Muscle of arm (tissue), 12 donors: ENCODE data around the gene FURIN. TPM values are rescaled to one million over a fixed set of nuclear protein-coding genes. Genes with fewer than 3 reads are reported as not detected.
"Not testable (repeated sequence)": the region's sequence is repeated elsewhere in the genome, so short reads cannot be mapped to it uniquely, and the experiment has no call there.

Source experiments
- DNase-seq: peaks from one replicate; pipeline ENCODE4 v3.0.0-alpha.2; 2013
- polyA plus RNA-seq, 12 donors: library from polyadenylated mRNA; unstranded; fragments of 120-200 nt; gene quantifications; one replicate each; pipeline ENCODE4 v1.2.1, GENCODE V29; 2013; ENCODE audit not compliant: insufficient read length in 12 of 12

Gene FURIN
- polyA plus RNA-seq, 12 donors = 21.5 to 53.8 (median 27.9) TPM; not detected in 1

DNA sequence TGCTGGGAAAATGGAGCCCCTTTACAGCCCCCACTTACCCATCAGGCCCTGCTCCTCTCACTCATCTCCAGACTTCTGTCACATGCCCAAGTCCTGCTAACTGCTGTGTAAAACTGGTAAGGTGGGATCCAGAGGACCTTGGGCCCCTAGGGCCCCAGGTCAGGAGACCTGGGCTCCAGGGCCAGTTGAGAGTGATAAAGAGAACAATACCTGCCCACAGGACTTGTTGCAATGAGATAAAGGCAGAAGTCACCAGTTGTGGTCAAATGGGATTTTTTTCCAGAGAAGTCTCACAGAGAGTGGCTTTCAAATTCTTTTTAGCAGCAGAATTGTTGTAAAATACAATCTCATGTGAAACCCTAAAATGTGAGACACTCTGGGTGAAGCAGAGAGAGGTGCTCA, 753 bp downstream of the FURIN start:
- DNase-seq = no peak

DNA sequence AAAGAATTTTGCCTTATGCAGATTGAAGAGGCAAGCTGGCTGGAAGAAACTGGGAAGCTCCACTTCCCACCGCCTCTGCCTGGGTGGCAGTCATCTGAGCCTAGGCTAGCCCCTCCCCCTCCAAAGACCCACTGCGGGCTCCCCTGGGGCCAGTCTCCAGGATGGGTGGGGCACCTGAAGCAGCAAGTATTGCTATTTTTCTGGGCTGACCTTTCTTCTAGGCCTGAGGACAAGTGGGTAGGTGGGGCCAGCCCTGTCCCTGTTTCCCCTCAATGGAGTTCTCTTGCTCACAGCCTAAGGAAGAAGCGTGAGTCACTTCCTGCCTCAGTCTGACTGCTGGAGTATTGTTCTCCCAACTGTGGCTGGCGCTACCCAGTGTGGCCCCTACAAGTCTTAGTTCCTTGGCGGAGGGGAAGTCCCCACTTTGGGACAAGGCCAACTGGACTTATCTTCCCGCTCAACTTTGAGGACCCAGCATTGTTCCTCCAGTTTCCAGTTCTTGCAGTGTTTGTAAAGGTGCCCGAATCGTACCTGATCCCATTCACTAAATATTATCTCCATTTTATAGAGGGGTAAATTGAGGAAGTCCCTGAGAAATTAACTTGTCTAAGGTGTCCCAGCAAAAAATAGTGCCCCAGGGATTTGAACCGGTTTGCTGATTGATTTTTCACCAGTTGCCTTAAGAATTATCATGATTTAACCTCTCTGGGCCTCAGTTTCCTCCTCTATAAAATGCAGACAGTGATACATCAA, 1.4 kb downstream of the FURIN start:
- no peak for DNase-seq

GRCh38 chr15:90870354-90871138, 2.2 kb downstream of the FURIN start:
- no peak for DNase-seq

DNA sequence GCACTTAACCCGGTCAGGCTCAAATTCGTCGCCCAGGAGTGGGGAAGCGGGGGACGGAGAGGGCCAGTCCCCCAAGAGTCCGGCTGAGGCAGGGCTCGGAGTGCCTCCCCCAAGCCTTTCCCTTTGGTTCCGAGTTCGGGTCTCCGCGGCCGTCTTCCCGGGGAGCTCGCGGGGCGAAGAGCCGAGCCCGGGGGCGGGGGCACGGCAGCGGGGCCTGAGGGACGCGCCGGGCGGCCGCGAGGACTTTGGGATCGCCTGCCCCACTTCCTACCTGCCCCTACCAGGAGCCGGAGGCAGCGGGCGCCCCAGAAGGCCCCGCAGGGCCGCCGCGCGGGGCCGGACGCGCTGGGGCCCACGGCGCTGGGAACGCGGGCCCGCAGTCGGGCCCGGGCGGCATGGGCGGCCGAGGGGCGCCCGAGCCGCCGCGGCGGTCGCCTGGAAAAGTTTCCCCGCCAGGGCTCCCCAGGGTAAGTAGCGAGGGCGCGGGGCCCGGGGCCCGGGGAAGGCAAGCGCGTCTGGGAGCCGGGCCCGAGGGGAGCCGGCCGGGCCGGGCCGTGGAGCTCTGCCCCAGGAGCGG, 2.8 kb downstream of the FURIN start:
- peak; percentile 43 for DNase-seq

DNA sequence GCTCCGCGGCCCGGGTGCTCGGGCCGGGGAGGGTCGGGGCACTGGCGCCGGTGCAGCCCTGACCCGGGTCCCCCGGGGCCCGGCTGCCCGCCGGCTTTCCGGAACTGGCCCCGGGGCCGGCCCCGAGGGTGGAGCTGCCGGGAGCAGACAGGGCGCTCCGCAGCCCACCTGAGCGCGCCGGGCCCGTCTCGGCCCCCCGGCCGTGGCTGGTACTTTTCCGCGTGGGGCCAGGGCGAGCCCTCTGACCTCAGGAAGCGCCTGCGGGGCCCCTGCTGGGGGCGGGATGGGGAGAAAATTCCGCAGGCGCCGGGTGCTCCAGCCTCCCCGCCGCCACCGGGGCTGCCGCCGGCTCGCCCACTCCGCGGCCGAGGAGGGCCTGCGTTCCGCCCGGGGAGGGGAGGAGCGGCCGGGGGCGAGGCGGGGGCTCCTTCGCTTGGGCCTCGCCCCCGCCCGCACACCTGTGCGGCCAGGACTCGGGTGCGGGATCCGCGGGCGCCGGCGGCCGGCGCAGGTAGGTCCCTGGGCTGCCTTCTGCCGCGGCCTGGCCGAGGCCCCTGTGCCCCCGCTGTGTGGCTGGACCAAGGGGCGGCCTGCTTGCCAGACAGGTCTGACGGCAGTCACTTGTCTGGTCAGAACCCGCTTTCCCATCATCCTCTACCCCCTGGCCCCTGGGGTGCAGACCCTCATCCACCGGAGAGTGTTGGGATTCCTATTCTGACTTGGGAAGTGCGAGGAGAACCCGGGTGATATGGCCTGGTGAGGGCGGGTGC, 3.5 kb downstream of the FURIN start:
- no peak for DNase-seq

DNA sequence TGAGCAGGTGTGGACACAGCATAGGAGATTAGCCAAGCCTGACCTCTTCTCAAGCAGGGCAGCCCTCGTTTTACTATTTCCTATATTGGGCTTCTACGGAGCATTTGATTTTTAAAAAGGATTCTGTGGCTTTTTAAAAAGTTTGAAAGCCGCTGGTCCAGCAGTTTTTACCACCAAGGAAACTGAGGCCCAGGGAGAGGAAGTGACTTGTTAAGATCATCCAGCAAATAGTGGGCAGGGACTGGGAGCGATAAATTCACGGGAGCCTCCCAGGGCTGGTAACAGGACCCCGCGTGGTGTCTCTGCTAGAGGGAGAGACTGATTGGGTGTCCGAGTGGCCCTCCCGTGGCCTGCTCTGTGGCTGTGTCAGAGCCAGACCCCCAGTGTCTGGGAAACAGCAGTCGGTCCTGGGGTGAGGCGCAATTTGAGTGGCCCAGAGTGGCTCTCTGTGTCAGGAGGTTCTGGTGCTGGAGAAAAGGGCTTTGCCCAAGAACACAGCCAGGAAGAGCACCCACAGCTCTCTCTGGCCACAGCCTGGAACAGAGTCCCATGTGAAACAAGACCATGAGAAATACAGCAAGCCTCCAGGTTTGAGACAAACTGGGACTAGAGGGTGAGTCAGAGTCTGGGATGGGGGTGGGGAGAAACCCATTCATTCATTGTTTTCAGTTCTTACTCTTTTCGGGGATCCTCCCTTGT, 4.2 kb downstream of the FURIN start:
- no peak for DNase-seq

- no peak for DNase-seq
Observed at GRCh38 chr15:90873488-90873997, 5.2 kb downstream of the FURIN start.

- no peak for DNase-seq
Observed at GRCh38 chr15:90873998-90874605, 5.7 kb downstream of the FURIN start.

GRCh38 chr15:90874986-90875385, 6.6 kb downstream of the FURIN start:
- not testable (repeated sequence) for DNase-seq

DNA sequence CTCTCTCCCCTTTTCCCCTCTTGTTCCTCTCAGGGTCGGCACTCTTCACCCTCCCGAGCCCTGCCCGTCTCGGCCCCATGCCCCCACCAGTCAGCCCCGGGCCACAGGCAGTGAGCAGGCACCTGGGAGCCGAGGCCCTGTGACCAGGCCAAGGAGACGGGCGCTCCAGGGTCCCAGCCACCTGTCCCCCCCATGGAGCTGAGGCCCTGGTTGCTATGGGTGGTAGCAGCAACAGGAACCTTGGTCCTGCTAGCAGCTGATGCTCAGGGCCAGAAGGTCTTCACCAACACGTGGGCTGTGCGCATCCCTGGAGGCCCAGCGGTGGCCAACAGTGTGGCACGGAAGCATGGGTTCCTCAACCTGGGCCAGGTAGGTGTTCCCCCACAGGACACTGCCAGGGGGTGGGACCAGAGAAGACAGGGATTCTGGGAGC, 7.2 kb downstream of the FURIN start:
- no peak for DNase-seq

GRCh38 chr15:90876046-90876445, 7.7 kb downstream of the FURIN start:
- no peak for DNase-seq

DNA sequence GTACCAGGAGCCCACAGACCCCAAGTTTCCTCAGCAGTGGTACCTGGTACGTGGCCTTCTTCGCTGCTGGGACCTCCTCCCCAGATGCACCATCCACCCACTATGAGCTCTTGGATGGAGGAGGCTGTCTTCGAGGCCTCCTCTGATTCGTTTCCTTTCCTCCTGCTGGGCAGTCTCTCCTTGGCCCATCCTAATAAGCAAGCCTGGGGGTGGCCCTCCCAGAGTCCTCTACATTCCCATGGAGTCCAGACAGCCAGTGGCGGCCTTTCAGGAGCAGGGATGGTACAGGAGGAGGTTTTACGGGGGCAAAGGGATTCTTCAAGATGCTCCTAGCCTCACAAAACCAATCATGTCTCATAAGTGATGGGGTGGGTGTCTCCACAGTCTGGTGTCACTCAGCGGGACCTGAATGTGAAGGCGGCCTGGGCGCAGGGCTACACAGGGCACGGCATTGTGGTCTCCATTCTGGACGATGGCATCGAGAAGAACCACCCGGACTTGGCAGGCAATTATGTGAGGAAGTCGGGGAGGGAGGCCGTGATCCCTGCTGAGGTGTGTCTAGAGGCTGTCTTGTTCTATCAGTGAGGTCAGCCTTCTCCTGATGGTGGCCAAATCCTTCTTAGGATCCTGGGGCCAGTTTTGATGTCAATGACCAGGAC, 8.3 kb downstream of the FURIN start:
- DNase-seq = no peak

- no peak for DNase-seq
Observed at GRCh38 chr15:90877315-90877714, 8.9 kb downstream of the FURIN start.

- DNase-seq = no peak
Observed at GRCh38 chr15:90877996-90878395, 9.6 kb downstream of the FURIN start.

DNA sequence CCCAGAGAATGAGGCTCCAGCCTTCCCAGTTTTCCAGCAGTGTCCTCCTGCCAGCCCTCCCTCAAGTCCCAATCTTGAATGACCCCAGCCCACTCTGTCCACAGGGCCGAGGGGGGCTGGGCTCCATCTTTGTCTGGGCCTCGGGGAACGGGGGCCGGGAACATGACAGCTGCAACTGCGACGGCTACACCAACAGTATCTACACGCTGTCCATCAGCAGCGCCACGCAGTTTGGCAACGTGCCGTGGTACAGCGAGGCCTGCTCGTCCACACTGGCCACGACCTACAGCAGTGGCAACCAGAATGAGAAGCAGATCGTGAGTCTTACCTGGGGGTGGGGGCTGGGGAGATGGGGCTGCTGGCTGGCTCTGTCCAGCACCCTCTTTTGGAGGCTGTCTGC, 10.3 kb downstream of the FURIN start:
- DNase-seq = no peak

DNA sequence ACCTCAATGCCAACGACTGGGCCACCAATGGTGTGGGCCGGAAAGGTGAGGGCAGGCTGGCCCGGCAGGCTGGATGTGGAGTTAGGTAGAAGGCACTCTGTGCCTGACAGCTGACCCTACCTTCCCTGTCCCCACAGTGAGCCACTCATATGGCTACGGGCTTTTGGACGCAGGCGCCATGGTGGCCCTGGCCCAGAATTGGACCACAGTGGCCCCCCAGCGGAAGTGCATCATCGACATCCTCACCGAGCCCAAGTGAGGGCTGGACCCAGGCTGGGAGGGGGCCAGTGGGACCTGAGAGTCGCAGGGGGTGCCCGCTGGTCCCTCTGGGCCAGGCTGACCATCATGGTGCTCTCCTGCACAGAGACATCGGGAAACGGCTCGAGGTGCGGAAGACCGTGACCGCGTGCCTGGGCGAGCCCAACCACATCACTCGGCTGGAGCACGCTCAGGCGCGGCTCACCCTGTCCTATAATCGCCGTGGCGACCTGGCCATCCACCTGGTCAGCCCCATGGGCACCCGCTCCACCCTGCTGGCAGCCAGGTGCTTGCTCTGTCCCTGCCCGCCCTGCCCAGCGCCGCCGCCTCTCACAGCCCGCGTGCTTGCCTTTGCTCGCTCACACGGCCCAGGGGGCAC, 11.5 kb downstream of the FURIN start:
- no peak for DNase-seq

- DNase-seq = no peak
Observed at GRCh38 chr15:90880381-90881145, 12.2 kb downstream of the FURIN start.

DNA sequence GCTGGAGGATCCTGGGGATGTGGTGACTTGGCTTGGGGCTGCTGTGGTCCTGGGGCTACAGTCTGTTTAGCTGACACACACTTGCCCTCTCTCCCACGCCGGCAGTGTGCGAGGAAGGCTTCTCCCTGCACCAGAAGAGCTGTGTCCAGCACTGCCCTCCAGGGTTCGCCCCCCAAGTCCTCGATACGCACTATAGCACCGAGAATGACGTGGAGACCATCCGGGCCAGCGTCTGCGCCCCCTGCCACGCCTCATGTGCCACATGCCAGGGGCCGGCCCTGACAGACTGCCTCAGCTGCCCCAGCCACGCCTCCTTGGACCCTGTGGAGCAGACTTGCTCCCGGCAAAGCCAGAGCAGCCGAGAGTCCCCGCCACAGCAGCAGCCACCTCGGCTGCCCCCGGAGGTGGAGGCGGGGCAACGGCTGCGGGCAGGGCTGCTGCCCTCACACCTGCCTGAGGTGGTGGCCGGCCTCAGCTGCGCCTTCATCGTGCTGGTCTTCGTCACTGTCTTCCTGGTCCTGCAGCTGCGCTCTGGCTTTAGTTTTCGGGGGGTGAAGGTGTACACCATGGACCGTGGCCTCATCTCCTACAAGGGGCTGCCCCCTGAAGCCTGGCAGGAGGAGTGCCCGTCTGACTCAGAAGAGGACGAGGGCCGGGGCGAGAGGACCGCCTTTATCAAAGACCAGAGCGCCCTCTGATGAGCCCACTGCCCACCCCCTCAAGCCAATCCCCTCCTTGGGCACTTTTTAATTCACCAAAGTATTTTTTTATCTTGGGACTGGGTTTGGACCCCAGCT, 13.0 kb downstream of the FURIN start:
- no peak for DNase-seq
